OCI-LY7 (cell line): ENCODE measurements around the gene LRRN2. TPM values are rescaled to one million over a fixed set of nuclear protein-coding genes. Genes with fewer than 3 reads are reported as not detected.

ENCODE experiments used
- BruUV-seq: library from RNA; stranded (reverse); fragments of 400-500 nt; replicated peaks from 2 replicates; lab custom pipeline; 2021; lab: Mats Ljungman, UMichigan
- CTCF ChIA-PET: fragments of 300-600 bp; sonication (Branson Sonifier 250); formaldehyde crosslinking; loops from one replicate; lab custom pipeline; 2022; ENCODE audit warnings: antibody characterized with exemption; ENCODE audit not compliant: unreplicated experiment; lab: Charles Lee
- POLR2A ChIA-PET: fragments of 300-600 bp; sonication (Branson Sonifier 250); formaldehyde crosslinking; loops from one replicate; lab custom pipeline; 2022; ENCODE audit warnings: antibody characterized with exemption; lab: Charles Lee
- DNase-seq: peaks from one replicate; pipeline ENCODE4 v3.0.0-alpha.2; 2015; ENCODE audit warnings: low spot score
- H2AFZ ChIP-seq: fragments of 200-600 bp; sonication (generic), shearing (Covaris generic); 2 replicates; pipeline ENCODE4 v1.6.1; 2014; ENCODE audit warnings: mild to moderate bottlenecking, antibody characterized with exemption, low read length, moderate library complexity
- H3K27ac ChIP-seq: fragments of 200-600 bp; sonication (generic); 2 replicates; pipeline ENCODE4 v1.5.1; 2014; ENCODE audit warnings: mixed run types, low read depth, mild to moderate bottlenecking, moderate library complexity, low read length, inconsistent platforms; ENCODE audit not compliant: poor library complexity, severe bottlenecking
- H3K36me3 ChIP-seq: fragments of 200-600 bp; sonication (generic); 2 replicates; pipeline ENCODE4 v1.6.1; 2014; ENCODE audit warnings: mild to moderate bottlenecking, antibody characterized with exemption, low read length, moderate library complexity, mixed read lengths; ENCODE audit not compliant: insufficient read depth
- H3K4me1 ChIP-seq: fragments of 200-600 bp; sonication (generic); 2 replicates; pipeline ENCODE4 v1.5.1; 2014; ENCODE audit warnings: mild to moderate bottlenecking, low read length; ENCODE audit not compliant: insufficient read depth, poor library complexity, severe bottlenecking
- H3K4me2 ChIP-seq: fragments of 200-600 bp; sonication (generic); 2 replicates; pipeline ENCODE4 v1.6.1; 2014; ENCODE audit warnings: mild to moderate bottlenecking, low read length
- H3K4me3 ChIP-seq: fragments of 200-600 bp; sonication (generic); 2 replicates; pipeline ENCODE4 v1.5.1; 2014; ENCODE audit warnings: mild to moderate bottlenecking, low read depth, low read length; ENCODE audit not compliant: poor library complexity, severe bottlenecking
- H3K79me2 ChIP-seq: fragments of 200-600 bp; sonication (generic); 2 replicates; pipeline ENCODE4 v1.6.1; 2016; ENCODE audit warnings: low read depth, mild to moderate bottlenecking, low read length, moderate library complexity, mixed read lengths; ENCODE audit not compliant: insufficient read depth
- H3K9me2 ChIP-seq: fragments of 200-600 bp; sonication (generic); 2 replicates; pipeline ENCODE4 v1.6.1; 2016; ENCODE audit warnings: mild to moderate bottlenecking, low read length, mixed read lengths; ENCODE audit not compliant: insufficient read depth
- H3K9me3 ChIP-seq: fragments of 200-600 bp; sonication (generic); 2 replicates; pipeline ENCODE4 v1.6.1; 2014; ENCODE audit warnings: mild to moderate bottlenecking, mixed run types, low read length, mixed read lengths
- H4K20me1 ChIP-seq: fragments of 200-600 bp; sonication (generic); 2 replicates; pipeline ENCODE4 v1.6.1; 2014; ENCODE audit warnings: mild to moderate bottlenecking, antibody characterized with exemption, low read length, moderate library complexity, mixed read lengths; ENCODE audit not compliant: insufficient read depth
- EZH2phosphoT487 ChIP-seq: fragments of 200-600 bp; sonication (generic); IDR thresholded peaks from 2 replicates; pipeline ENCODE4 v1.6.1; 2018; ENCODE audit warnings: low read depth, borderline replicate concordance, mild to moderate bottlenecking, mixed run types, antibody characterized with exemption, low read length, moderate library complexity, mixed read lengths
- intact Hi-C: fragments of 100-400 bp; cut with micrococcal nuclease; formaldehyde crosslinking; loops from one replicate; pipeline ENCODE4 v1.10.0; 2022; ENCODE audit not compliant: unreplicated experiment
- total RNA-seq, 2 experiments: library from RNA; depleted of rRNA in 1 of 2; stranded (reverse); fragments of >200 nt in 1 of 2; shearing (Covaris generic) in 1 of 2; gene quantifications; 2 replicates each; pipeline ENCODE4 v1.2.3, GENCODE V29; 2014 to 2022
- TF ChIP-seq, protein P1 (sequence below): fragments of 200-600 bp; sonication (generic); conservative IDR thresholded peaks from 2 replicates; pipeline ENCODE4 v1.5.1; 2014; ENCODE audit warnings: mild to moderate bottlenecking, antibody characterized with exemption, low read length, moderate library complexity, mixed read lengths

Gene LRRN2
- total RNA-seq, 2 experiments from 2014 or later: not detected

DNA sequence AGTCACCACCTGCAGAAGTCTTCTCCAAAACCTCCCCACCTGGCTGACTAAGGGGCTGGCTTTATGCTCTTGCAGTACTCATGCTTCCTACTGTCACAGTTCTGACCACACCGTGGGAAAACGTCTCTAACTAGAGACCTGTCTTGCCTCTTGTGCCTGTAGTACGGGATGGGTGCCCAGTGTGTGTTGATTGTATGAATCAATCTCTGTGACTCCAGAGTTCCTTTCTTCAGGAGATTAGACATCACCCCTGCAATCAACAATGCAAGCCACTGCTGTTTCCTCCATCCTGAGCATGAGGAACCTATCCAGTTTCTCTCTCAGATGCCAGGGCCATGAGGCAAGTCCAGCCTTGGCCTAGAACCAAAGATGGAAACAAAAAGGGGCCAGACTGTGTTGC lies 64.1 kb downstream of the LRRN2 start:
- Histone ChIP-seq H4K20me1 (no peaks in the 10 kb centered on the region), H2AFZ (no peak overlapping the region), H3K4me3 (no peak overlapping the region), H3K9me3 (no peaks in the 10 kb centered on the region), H3K36me3 (no peaks in the 10 kb centered on the region), H3K4me2 (no peak overlapping the region), H3K27ac (no peak overlapping the region), H3K4me1 (no peaks in the 10 kb centered on the region), H3K79me2 (no peaks in the 10 kb centered on the region), H3K9me2 (no peaks in the 10 kb centered on the region)
- POLR2A ChIA-PET: no interaction called here
- intact Hi-C loops: no loop called here
- DNase-seq: no peak
- no TSS peak for BruUV-seq
- CTCF ChIA-PET: interaction anchor here (1.2 to 1.4 kb wide), 2 partner anchors 142 to 186 kb away, joined by 3 to 4 read pairs; no protein-coding TSS in a partner anchor
- TF ChIP-seq, protein P1, sequence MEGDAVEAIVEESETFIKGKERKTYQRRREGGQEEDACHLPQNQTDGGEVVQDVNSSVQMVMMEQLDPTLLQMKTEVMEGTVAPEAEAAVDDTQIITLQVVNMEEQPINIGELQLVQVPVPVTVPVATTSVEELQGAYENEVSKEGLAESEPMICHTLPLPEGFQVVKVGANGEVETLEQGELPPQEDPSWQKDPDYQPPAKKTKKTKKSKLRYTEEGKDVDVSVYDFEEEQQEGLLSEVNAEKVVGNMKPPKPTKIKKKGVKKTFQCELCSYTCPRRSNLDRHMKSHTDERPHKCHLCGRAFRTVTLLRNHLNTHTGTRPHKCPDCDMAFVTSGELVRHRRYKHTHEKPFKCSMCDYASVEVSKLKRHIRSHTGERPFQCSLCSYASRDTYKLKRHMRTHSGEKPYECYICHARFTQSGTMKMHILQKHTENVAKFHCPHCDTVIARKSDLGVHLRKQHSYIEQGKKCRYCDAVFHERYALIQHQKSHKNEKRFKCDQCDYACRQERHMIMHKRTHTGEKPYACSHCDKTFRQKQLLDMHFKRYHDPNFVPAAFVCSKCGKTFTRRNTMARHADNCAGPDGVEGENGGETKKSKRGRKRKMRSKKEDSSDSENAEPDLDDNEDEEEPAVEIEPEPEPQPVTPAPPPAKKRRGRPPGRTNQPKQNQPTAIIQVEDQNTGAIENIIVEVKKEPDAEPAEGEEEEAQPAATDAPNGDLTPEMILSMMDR: no peak
- no peak for TF ChIP-seq EZH2phosphoT487

DNA sequence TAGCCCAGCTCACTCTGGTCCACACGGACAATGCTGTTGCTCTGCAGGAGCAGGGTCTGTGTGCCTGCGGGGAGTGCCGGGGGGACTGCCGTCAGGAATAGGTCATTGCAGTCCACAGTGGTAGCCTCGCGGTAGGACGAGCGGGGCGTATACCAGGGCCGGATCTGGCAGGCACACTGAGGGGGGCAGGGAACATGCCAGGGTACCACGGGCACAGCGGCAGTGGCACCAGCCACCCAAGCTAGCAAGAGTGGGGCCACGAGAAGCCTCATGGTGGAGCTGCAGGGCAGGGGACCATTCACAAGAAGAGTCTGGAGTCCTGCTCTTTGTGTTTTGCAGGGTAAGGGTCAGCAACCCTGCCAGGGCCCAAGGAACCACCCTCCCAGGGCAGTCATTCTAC lies 65.8 kb downstream of the LRRN2 start:
- POLR2A ChIA-PET: no interaction called here
- Histone ChIP-seq H3K4me1 (no peaks in the 10 kb centered on the region), H3K79me2 (no peaks in the 10 kb centered on the region), H3K27ac (no peak overlapping the region), H3K4me3 (no peak overlapping the region), H3K36me3 (no peaks in the 10 kb centered on the region), H3K4me2 (no peak overlapping the region), H2AFZ (no peak overlapping the region), H3K9me2 (no peaks in the 10 kb centered on the region), H4K20me1 (no peaks in the 10 kb centered on the region), H3K9me3 (no peaks in the 10 kb centered on the region)
- CTCF ChIA-PET: interaction anchor here (0.8 kb wide), 1 partner anchor 187 kb away, joined by 3 read pairs; no protein-coding TSS in a partner anchor
- no peak for DNase-seq
- BruUV-seq: no TSS peak
- intact Hi-C loops: no loop called here
- TF ChIP-seq, protein P1: peak; percentile 32; the same call in 1 of the 2 replicates
- no peak for TF ChIP-seq EZH2phosphoT487

DNA sequence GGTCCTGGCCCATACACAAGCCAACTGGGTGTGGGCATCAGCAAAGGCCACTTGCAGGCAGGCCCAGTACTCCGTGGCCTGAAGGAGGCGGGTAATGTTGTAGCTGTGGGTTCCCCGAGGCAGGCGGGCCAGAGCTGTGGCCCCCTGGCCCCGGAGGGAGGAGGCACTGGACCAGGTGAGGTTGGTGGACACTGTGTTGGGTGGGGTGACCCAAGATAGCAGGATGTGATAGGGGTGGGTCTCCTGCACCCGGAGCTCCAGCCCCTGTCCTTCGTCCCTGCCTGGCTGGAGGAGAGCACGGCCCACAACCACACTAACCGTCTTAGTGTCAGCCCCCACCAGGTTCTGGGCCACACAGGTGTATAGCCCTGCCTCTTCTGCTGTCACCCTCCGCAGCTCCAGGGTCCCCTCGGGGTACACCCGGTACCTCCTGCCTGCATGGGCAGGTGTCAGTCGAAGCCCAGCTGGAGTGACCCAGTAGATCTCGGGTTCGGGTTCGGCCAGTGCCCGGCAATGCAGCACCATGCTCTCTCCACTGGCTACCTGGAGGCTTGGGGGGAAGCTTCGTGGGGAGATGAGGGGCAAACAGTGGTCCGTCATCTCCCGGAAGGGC lies 67.3 kb downstream of the LRRN2 start:
- TF ChIP-seq EZH2phosphoT487: no peak
- TF ChIP-seq, protein P1: no peak
- no peaks in the 10 kb centered on the region for H3K9me3 ChIP-seq
- H3K9me2 ChIP-seq: no peaks in the 10 kb centered on the region
- ChIA-PET CTCF (interaction anchor here (0.6 kb wide), 1 partner anchor 522 kb away, joined by 3 read pairs; no protein-coding TSS in a partner anchor), POLR2A (no interaction called here)
- no peak overlapping the region for H3K27ac ChIP-seq
- H2AFZ ChIP-seq: no peak overlapping the region
- H3K4me1 ChIP-seq: no peaks in the 10 kb centered on the region
- intact Hi-C loops: no loop called here
- no peaks in the 10 kb centered on the region for H4K20me1 ChIP-seq
- H3K4me3 ChIP-seq: no peak overlapping the region
- H3K36me3 ChIP-seq: no peaks in the 10 kb centered on the region
- no peak for DNase-seq
- BruUV-seq: no TSS peak
- no peak overlapping the region for H3K4me2 ChIP-seq
- no peaks in the 10 kb centered on the region for H3K79me2 ChIP-seq
